Epithelial cell of proximal tubule (primary cell): ENCODE results near the gene SORBS1. TPM values are rescaled to one million over a fixed set of nuclear protein-coding genes. Genes with fewer than 3 reads are reported as not detected.

ENCODE experiments used
- DNase-seq: peaks from one replicate; pipeline ENCODE4 v3.0.0-alpha.2; 2011; ENCODE audit warnings: low read depth
- H3K4me3 ChIP-seq: 2 replicates; pipeline ENCODE4 v1.5.1; 2011; ENCODE audit warnings: low read depth, mild to moderate bottlenecking, low read length
- total RNA-seq: library from RNA; depleted of rRNA; stranded (reverse); fragments of >200 nt; gene quantifications from 2 replicates; pipeline ENCODE4 v1.2.3, GENCODE V29; 2015
- TF ChIP-seq, protein P1 (sequence below): conservative IDR thresholded peaks from 2 replicates; pipeline ENCODE4 v1.5.1; 2012; ENCODE audit warnings: low read depth, mild to moderate bottlenecking, low read length

Gene SORBS1
- 7.0 and 8.5 TPM in 2 replicates for total RNA-seq

DNA sequence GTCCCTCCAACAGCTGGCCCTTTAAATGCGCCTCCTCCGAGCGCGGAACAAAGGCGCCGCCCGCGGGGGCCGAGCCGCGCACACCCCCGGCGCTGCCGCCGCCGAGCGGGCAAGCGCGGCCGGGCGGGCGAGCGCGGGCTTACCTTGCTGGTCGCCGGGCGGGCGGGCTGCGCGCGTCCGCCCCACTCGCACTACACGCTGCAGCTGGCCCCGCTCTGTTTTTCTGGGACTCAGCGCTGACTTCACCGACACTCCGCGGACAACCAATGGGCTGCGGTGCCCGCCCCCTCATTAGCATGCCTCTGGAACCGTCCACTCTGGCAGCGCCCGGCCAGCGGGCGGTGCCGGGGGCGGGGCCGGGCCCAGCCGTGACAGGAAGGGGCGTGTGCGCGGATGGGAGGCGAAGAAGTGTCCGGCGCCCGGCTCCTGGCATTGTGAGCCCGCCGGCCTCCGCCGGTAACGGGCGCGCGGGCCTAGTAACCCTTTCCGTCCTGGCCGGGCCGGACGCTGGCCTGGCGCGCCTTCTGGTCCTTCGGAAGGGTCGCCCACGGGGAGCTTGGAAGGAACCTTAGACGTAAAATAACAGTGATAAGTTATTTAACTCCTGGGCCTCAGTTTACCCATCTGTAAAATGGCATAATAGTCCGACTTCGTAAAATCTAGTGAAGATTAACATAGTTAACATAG, at the start of gene SORBS1:
Gene SORBS1, minus strand, starts transcription at position 195 of the 687 bp plus-strand sequence. CDS start 120,236 bp downstream, outside the sequence.
- TF ChIP-seq, protein P1, sequence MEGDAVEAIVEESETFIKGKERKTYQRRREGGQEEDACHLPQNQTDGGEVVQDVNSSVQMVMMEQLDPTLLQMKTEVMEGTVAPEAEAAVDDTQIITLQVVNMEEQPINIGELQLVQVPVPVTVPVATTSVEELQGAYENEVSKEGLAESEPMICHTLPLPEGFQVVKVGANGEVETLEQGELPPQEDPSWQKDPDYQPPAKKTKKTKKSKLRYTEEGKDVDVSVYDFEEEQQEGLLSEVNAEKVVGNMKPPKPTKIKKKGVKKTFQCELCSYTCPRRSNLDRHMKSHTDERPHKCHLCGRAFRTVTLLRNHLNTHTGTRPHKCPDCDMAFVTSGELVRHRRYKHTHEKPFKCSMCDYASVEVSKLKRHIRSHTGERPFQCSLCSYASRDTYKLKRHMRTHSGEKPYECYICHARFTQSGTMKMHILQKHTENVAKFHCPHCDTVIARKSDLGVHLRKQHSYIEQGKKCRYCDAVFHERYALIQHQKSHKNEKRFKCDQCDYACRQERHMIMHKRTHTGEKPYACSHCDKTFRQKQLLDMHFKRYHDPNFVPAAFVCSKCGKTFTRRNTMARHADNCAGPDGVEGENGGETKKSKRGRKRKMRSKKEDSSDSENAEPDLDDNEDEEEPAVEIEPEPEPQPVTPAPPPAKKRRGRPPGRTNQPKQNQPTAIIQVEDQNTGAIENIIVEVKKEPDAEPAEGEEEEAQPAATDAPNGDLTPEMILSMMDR, result no peak
- H3K4me3 ChIP-seq, result peak within 1 kb of the TSS; percentile 96
- no peak for DNase-seq

DNA sequence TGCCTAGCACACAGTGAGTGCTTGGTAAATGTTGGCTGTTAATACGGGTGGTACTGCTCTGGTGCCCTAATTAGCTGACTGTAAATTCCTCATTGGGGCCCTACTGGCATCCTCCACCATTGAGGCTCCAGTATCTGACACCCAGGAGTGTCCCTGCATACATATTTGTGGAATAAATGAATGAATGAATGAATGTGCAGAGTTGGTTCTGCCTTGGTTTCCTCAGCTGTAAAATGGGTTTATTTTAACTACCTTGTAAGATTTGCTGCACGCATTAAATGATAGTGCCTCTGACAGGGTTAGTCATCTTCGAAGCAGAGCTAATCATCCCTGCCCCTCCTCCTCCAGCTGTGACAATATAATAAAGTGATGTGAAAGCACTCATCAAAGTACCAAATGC, 49.6 kb upstream of the SORBS1 start:
- TF ChIP-seq, protein P1, result no peak
- DNase-seq, result no peak
- no peak overlapping the region for H3K4me3 ChIP-seq

DNA sequence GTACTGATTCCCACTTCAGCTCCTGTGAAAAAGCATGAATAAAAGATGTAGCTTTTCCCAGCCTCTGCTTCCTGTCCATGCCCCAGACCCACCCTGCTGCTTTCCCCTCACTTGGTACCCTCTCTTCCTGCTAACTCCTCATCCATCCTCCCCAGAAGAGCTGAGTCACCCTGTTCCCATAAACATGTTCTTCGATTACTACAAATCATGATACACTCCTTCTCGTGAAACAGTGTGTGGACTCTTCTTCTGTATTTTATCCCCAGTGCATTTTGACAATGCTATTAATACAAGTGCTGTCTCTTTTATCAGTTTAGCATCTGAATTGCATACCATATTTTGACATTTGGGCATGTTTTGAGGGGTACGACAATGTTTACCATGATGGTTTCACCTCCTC, 45.8 kb upstream of the SORBS1 start:
- no peak overlapping the region for H3K4me3 ChIP-seq
- TF ChIP-seq, protein P1, result no peak

DNA sequence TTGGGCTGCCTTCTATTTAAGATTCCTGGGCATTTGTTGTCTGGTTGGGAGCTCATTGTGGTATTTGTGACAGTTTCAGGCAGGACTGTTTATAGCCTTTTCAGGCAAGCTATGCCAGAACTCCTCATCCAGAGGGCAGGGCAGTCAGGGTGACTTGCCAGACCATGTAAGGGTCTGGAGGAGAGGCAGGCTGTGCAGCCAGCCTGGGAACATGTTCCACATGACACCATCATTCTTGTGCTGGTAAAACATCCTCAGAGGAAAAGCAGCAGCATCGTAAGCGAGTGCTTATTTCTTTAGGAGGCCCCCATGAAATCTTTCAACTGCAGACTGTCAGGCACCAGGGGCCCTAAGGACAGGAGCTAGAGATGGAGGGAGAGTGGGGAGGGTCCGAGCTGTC, 44.0 kb upstream of the SORBS1 start:
- TF ChIP-seq, protein P1, result no peak
- no peak overlapping the region for H3K4me3 ChIP-seq
- DNase-seq, result no peak

More for the DNA sequence above, 45.8 kb upstream of the SORBS1 start:
- no peak for DNase-seq

DNA sequence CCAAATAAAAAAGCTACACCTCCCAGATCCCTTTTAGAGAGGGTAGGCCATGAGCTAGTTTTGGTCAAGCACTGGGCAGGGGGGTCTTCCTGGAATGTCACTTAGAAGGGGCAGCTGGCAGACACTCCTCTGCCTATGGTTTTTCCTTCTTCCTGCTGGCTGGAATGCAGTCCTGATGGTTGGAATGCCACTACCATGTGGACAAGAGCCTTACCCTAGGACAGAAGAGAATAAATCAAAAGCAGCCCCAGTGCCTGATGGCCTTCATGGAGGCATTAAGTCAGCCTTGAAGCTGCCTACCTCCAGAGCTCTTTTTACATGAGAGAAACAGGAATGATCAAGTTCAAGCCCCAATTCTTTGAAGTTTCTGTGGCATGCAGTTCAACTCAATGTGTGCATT, 43.5 kb upstream of the SORBS1 start:
- DNase-seq, result no peak
- TF ChIP-seq, protein P1, result no peak
- H3K4me3 ChIP-seq, result no peak overlapping the region

DNA sequence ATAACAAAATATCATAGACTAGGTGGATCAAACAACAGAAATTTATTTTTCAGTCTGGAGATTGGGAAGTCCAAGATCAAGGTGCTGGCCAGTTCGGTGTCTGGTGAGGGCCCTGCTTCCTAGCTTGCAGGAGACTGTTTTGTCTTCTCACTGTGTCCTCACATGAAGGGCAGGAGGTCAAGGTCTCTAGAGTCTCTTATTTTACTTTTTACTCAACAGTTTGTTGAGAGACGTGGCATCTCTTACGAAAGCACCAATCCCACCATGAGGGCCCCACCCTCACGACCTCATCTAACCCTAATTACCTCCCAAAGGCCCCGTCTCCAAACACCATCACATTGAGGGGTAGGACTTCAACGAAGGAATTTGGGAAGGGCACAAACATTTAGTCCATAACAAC, 41.2 kb upstream of the SORBS1 start:
- DNase-seq, result no peak
- TF ChIP-seq, protein P1, result no peak
- H3K4me3 ChIP-seq, result no peak overlapping the region
